ENCODE results near the gene TMEFF1.

The TMEFF1 gene

GRCh38 chr9:100626949-100627348, 154.0 kb downstream of the TMEFF1 start:
- DNase-seq = no peak

Data from activated CD4-positive, alpha-beta T cell treated with anti-CD3 and anti-CD28 coated beads for 4 hours (primary cell).